ENCODE data around the gene MED26.
"Not testable (repeated sequence)": the region's sequence is repeated elsewhere in the genome, so short reads cannot be mapped to it uniquely, and the experiment has no call there.

GRCh38 chr19:16668702-16669101, 40.7 kb upstream of the MED26 start:
- not testable (repeated sequence) for TF ChIP-seq CTCF (IDR thresholded peaks at IDR 0.05; ENCODE audit: insufficient read depth, low read depth, low read length); EZH2 (IDR thresholded peaks at IDR 0.05; ENCODE audit: insufficient read depth, low read length)
